Neural progenitor cell (in vitro differentiated cells): ENCODE measurements around the gene EIF2B2. TPM values are rescaled to one million over a fixed set of nuclear protein-coding genes. Genes with fewer than 3 reads are reported as not detected.

Experiments used
- DNase-seq: peaks from one replicate; pipeline ENCODE4 v3.0.0-alpha.2; 2016; ENCODE audit warnings: low spot score
- H2AFZ ChIP-seq: fragments of 200-600 bp; sonication (generic); replicated peaks from 2 replicates; pipeline ENCODE4 v1.6.1; 2016; ENCODE audit warnings: antibody characterized with exemption
- H3F3A ChIP-seq: fragments of 200-600 bp; sonication (generic); 2 replicates; pipeline ENCODE4 v1.6.1; 2016; ENCODE audit warnings: antibody characterized with exemption, low read depth
- H3K27ac ChIP-seq: fragments of 200-600 bp; sonication (generic); 2 replicates; pipeline ENCODE4 v1.5.1; 2016; ENCODE audit warnings: mild to moderate bottlenecking
- H3K27me3 ChIP-seq: fragments of 200-600 bp; sonication (generic); 2 replicates; pipeline ENCODE4 v1.6.1; 2016; ENCODE audit warnings: mild to moderate bottlenecking, moderate library complexity
- H3K36me3 ChIP-seq: fragments of 200-600 bp; sonication (generic); 2 replicates; pipeline ENCODE4 v1.5.1; 2016
- H3K4me1 ChIP-seq: fragments of 200-600 bp; sonication (generic); 2 replicates; pipeline ENCODE4 v1.6.1; 2016; ENCODE audit warnings: mixed run types
- H3K4me2 ChIP-seq: fragments of 200-600 bp; sonication (generic); 2 replicates; pipeline ENCODE4 v1.6.1; 2016
- H3K4me3 ChIP-seq: fragments of 200-600 bp; sonication (generic); 2 replicates; pipeline ENCODE4 v1.5.1; 2016
- H3K79me2 ChIP-seq: fragments of 200-600 bp; sonication (generic); 2 replicates; pipeline ENCODE4 v1.6.1; 2016; ENCODE audit warnings: low read depth
- H3K9ac ChIP-seq: fragments of 200-600 bp; sonication (generic); 2 replicates; pipeline ENCODE4 v1.6.1; 2016
- H3K9me3 ChIP-seq: fragments of 200-600 bp; sonication (generic); 2 replicates; pipeline ENCODE4 v1.5.1; 2016; ENCODE audit warnings: low read depth
- H4K20me1 ChIP-seq: fragments of 200-600 bp; sonication (generic); 2 replicates; pipeline ENCODE4 v1.6.1; 2016; ENCODE audit warnings: low read depth
- H3K27ac Mint-ChIP-seq: 3 replicates; pipeline ENCODE4 v1.8.0; 2021; ENCODE audit warnings: mixed read lengths
- H3K27me3 Mint-ChIP-seq: 2 replicates; pipeline ENCODE4 v1.8.0; 2022; ENCODE audit warnings: low read depth, mild to moderate bottlenecking, inconsistent platforms, moderate library complexity, mixed read lengths; ENCODE audit not compliant: insufficient read depth
- H3K36me3 Mint-ChIP-seq: 3 replicates; pipeline ENCODE4 v1.8.0; 2021; ENCODE audit warnings: mixed read lengths
- H3K4me1 Mint-ChIP-seq: 3 replicates; pipeline ENCODE4 v1.8.0; 2021; ENCODE audit warnings: mixed read lengths
- H3K4me3 Mint-ChIP-seq: 3 replicates; pipeline ENCODE4 v1.8.0; 2021; ENCODE audit warnings: mild to moderate bottlenecking, moderate library complexity, mixed read lengths
- H3K9me3 Mint-ChIP-seq: 3 replicates; pipeline ENCODE4 v1.8.0; 2020; ENCODE audit warnings: mixed read lengths
- CTCF ChIP-seq: fragments of 200-600 bp; sonication (generic); IDR thresholded peaks from 2 replicates; pipeline ENCODE4 v1.5.1; 2017; ENCODE audit warnings: antibody characterized with exemption, mild to moderate bottlenecking
- EZH2 ChIP-seq: fragments of 200-600 bp; sonication (generic); IDR thresholded peaks from 2 replicates; pipeline ENCODE4 v1.6.1; 2017; ENCODE audit warnings: antibody characterized with exemption, mild to moderate bottlenecking, moderate library complexity
- EZH2phosphoT487 ChIP-seq: fragments of 200-600 bp; sonication (generic); IDR thresholded peaks from 2 replicates; pipeline ENCODE4 v1.6.1; 2017; ENCODE audit warnings: antibody characterized with exemption
- total RNA-seq: library from RNA; depleted of rRNA; stranded (reverse); fragments of >200 nt; gene quantifications from 2 replicates; pipeline ENCODE4 v1.2.3, GENCODE V29; 2015; ENCODE audit warnings: low replicate concordance

EIF2B2 gene
- total RNA-seq, 1 donor from 2014 or later, result 26.9 TPM

DNA sequence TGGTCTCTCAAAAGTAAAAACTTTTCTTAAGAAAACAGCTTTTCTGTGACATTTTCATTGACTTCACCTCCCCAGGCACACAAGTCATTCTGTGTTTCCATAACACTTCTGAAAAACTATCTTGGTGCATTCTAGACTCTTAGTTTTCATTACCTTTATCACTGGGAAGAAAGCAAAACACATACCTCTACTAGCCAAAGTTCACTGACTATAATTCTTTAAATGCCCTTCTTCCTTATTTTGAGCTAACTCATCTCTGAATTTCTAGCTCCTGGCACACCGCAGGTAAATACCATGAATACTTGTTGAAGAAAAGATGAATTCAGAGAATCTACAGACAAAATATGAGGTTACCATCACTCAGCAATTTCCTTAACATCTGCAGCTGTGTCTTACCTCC is 27.4 kb downstream of the EIF2B2 start:
- peaks cover 9% of the 10 kb centered on the region for H3K36me3 ChIP-seq
- H3K4me3 ChIP-seq, result no peak overlapping the region
- DNase-seq, result no peak
- no peak overlapping the region for H3K4me3 Mint-ChIP-seq
- H3K9me3 Mint-ChIP-seq, result no peaks in the 10 kb centered on the region
- H3K79me2 ChIP-seq, result no peaks in the 10 kb centered on the region
- no peaks in the 10 kb centered on the region for H3K9me3 ChIP-seq
- H3K36me3 Mint-ChIP-seq, result peaks cover 5% of the 10 kb centered on the region
- H2AFZ ChIP-seq, result no peak overlapping the region
- H3K27me3 ChIP-seq, result no peaks in the 10 kb centered on the region
- H3K4me2 ChIP-seq, result no peak overlapping the region
- H3K9ac ChIP-seq, result no peak overlapping the region
- H3F3A ChIP-seq, result no peaks in the 10 kb centered on the region
- H3K4me1 ChIP-seq, result no peaks in the 10 kb centered on the region
- no peak overlapping the region for H3K27ac ChIP-seq
- H3K27me3 Mint-ChIP-seq, result no peaks in the 10 kb centered on the region
- TF ChIP-seq EZH2phosphoT487, result no peak
- TF ChIP-seq EZH2, result no peak
- no peak for TF ChIP-seq CTCF
- no peak overlapping the region for H3K27ac Mint-ChIP-seq
- no peaks in the 10 kb centered on the region for H4K20me1 ChIP-seq
- H3K4me1 Mint-ChIP-seq, result no peaks in the 10 kb centered on the region

DNA sequence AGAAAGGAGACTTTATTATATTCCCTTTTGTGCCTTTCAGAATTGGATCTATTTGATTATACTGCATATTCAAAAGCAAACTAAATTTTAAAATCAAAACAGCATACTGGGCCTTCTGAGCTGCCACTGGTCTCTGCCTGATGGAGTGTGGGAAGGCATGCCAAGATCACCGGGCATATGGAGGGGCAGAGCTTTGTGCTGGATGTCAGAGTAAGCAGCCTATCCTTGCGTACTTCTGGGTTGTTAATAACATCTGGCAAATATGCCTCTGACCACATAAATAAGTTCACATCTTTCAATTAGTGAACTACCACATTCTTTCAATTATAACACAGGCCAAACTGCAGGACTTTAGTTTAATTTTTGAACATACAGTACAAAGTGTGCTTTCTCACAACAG is 30.2 kb downstream of the EIF2B2 start:
- Histone ChIP-seq H3K79me2 (no peaks in the 10 kb centered on the region), H3K9me3 (no peaks in the 10 kb centered on the region), H3F3A (no peaks in the 10 kb centered on the region), H3K4me1 (no peaks in the 10 kb centered on the region), H2AFZ (no peak overlapping the region), H3K27ac (no peak overlapping the region), H3K4me2 (no peak overlapping the region), H4K20me1 (no peaks in the 10 kb centered on the region), H3K4me3 (no peak overlapping the region), H3K9ac (no peak overlapping the region), H3K36me3 (peaks cover 9% of the 10 kb centered on the region), H3K27me3 (no peaks in the 10 kb centered on the region)
- no peak overlapping the region for H3K4me3 Mint-ChIP-seq
- DNase-seq, result no peak
- H3K4me1 Mint-ChIP-seq, result no peaks in the 10 kb centered on the region
- peaks cover 10% of the 10 kb centered on the region for H3K36me3 Mint-ChIP-seq
- TF ChIP-seq EZH2phosphoT487 (no peak), CTCF (no peak), EZH2 (no peak)
- H3K27ac Mint-ChIP-seq, result no peak overlapping the region
- H3K9me3 Mint-ChIP-seq, result no peaks in the 10 kb centered on the region
- no peaks in the 10 kb centered on the region for H3K27me3 Mint-ChIP-seq

- H3K4me1 Mint-ChIP-seq, result no peaks in the 10 kb centered on the region
- H3K36me3 ChIP-seq, result no peaks in the 10 kb centered on the region
- peaks cover 13% of the 10 kb centered on the region for H3K36me3 Mint-ChIP-seq
- H3K4me3 ChIP-seq, result no peak overlapping the region
- no peak overlapping the region for H3K27ac ChIP-seq
- no peaks in the 10 kb centered on the region for H4K20me1 ChIP-seq
- H3K27ac Mint-ChIP-seq, result no peak overlapping the region
- no peaks in the 10 kb centered on the region for H3K79me2 ChIP-seq
- no peak overlapping the region for H3K4me3 Mint-ChIP-seq
- no peak for TF ChIP-seq EZH2phosphoT487
- TF ChIP-seq EZH2, result no peak
- no peak for TF ChIP-seq CTCF
- no peak overlapping the region for H2AFZ ChIP-seq
- no peaks in the 10 kb centered on the region for H3K4me1 ChIP-seq
- no peaks in the 10 kb centered on the region for H3K27me3 Mint-ChIP-seq
- DNase-seq, result no peak
- H3K4me2 ChIP-seq, result no peak overlapping the region
- no peak overlapping the region for H3K9ac ChIP-seq
- no peaks in the 10 kb centered on the region for H3K9me3 Mint-ChIP-seq
- H3K9me3 ChIP-seq, result no peaks in the 10 kb centered on the region
- H3F3A ChIP-seq, result no peaks in the 10 kb centered on the region
- no peaks in the 10 kb centered on the region for H3K27me3 ChIP-seq
These were observed 37.8 kb downstream of the EIF2B2 start for GRCh38 chr14:75040507-75040906.

GRCh38 chr14:75040959-75041358 is 38.2 kb downstream of the EIF2B2 start:
- H3K79me2 ChIP-seq, result no peaks in the 10 kb centered on the region
- Mint-ChIP-seq H3K27me3 (no peaks in the 10 kb centered on the region), H3K4me1 (no peaks in the 10 kb centered on the region), H3K36me3 (peaks cover 15% of the 10 kb centered on the region), H3K27ac (no peak overlapping the region), H3K4me3 (no peak overlapping the region), H3K9me3 (no peaks in the 10 kb centered on the region)
- H3K9ac ChIP-seq, result no peak overlapping the region
- no peak for DNase-seq
- H3F3A ChIP-seq, result no peaks in the 10 kb centered on the region
- H4K20me1 ChIP-seq, result no peaks in the 10 kb centered on the region
- H3K27me3 ChIP-seq, result no peaks in the 10 kb centered on the region
- no peaks in the 10 kb centered on the region for H3K36me3 ChIP-seq
- H3K4me3 ChIP-seq, result no peak overlapping the region
- H3K4me1 ChIP-seq, result no peaks in the 10 kb centered on the region
- no peak overlapping the region for H3K4me2 ChIP-seq
- no peak overlapping the region for H3K27ac ChIP-seq
- no peaks in the 10 kb centered on the region for H3K9me3 ChIP-seq
- no peak overlapping the region for H2AFZ ChIP-seq
- TF ChIP-seq EZH2phosphoT487 (no peak), EZH2 (no peak), CTCF (no peak)
